GM12864 (cell line): ENCODE measurements around the gene AP2M1.

Experiments
- DNase-seq: peaks from one replicate; pipeline ENCODE4 v3.0.0-alpha.2; 2011; ENCODE audit warnings: low read depth
- H3K4me3 ChIP-seq: 2 replicates; pipeline ENCODE4 v1.5.1; 2011; ENCODE audit warnings: mild to moderate bottlenecking, low read depth, low read length, control low read depth
- CTCF ChIP-seq: IDR thresholded peaks from 2 replicates; pipeline ENCODE4 v1.5.1; 2011; ENCODE audit warnings: low read depth, mild to moderate bottlenecking, moderate library complexity, low read length, control low read depth, inconsistent platforms; ENCODE audit errors: missing control alignments

Gene AP2M1

GRCh38 chr3:184222521-184222920, 47.9 kb downstream of the AP2M1 start:
- H3K4me3 ChIP-seq, result no peak overlapping the region
- no peak for DNase-seq
- TF ChIP-seq CTCF, result no peak

GRCh38 chr3:184223946-184224345, 49.3 kb downstream of the AP2M1 start:
- no peak for DNase-seq
- H3K4me3 ChIP-seq, result no peak overlapping the region
- no peak for TF ChIP-seq CTCF

- DNase-seq, result no peak
- peak; percentile 94 for TF ChIP-seq CTCF
- H3K4me3 ChIP-seq, result no peak overlapping the region
Measured at GRCh38 chr3:184227481-184227935, 52.9 kb downstream of the AP2M1 start.

GRCh38 chr3:184228376-184229137, 53.9 kb downstream of the AP2M1 start:
- H3K4me3 ChIP-seq, result no peak overlapping the region
- no peak for DNase-seq
- TF ChIP-seq CTCF, result no peak

- peak; percentile 29 for TF ChIP-seq CTCF
- DNase-seq, result no peak
- H3K4me3 ChIP-seq, result peak within 1 kb of the TSS; percentile 44
Measured at GRCh38 chr3:184229394-184230080, 54.9 kb downstream of the AP2M1 start, which contains the start of gene VWA5B2. Gene VWA5B2, plus strand, starts transcription at chr3:184229585. Its CDS starts 944 bp downstream, at chr3:184230529.

GRCh38 chr3:184230081-184230602, 55.5 kb downstream of the AP2M1 start:
- TF ChIP-seq CTCF, result no peak
- no peak overlapping the region for H3K4me3 ChIP-seq
- no peak for DNase-seq
